Medulla oblongata (tissue), 1 donor: ENCODE results near the gene CBL.

Experiments used
- DNase-seq: peaks from one replicate; pipeline ENCODE4 v3.0.0-alpha.2; 2015; ENCODE audit errors: extremely low spot score

Gene CBL

GRCh38 chr11:119309953-119310681 lies 104.0 kb downstream of the CBL start:
- DNase-seq, result no peak

GRCh38 chr11:119310682-119311052 lies 104.5 kb downstream of the CBL start:
- no peak for DNase-seq

GRCh38 chr11:119314726-119315125 lies 108.6 kb downstream of the CBL start:
- no peak for DNase-seq

GRCh38 chr11:119315131-119316015 lies 109.2 kb downstream of the CBL start:
- DNase-seq, result peak; percentile 57

GRCh38 chr11:119316016-119316728 lies 110.0 kb downstream of the CBL start:
- DNase-seq, result peak; percentile 82

GRCh38 chr11:119316729-119317591 lies 110.8 kb downstream of the CBL start, which contains the start of gene MCAM:
MCAM (minus strand) TSS chr11:119317130; CDS start chr11:119317101, 29 bp downstream.
- DNase-seq, result peak; percentile 30

- no peak for DNase-seq
Observed at GRCh38 chr11:119317592-119318239, 111.6 kb downstream of the CBL start.

- DNase-seq, result peak; percentile 13
Observed at GRCh38 chr11:119318240-119319135, 112.3 kb downstream of the CBL start.

- no peak for DNase-seq
Observed at GRCh38 chr11:119319136-119319699, 113.1 kb downstream of the CBL start.

- no peak for DNase-seq
Observed at GRCh38 chr11:119319700-119320239, 113.6 kb downstream of the CBL start.

GRCh38 chr11:119320240-119320775 lies 114.2 kb downstream of the CBL start:
- peak; percentile 64 for DNase-seq

GRCh38 chr11:119320776-119321524 lies 114.8 kb downstream of the CBL start:
- DNase-seq, result peak; percentile 30

GRCh38 chr11:119322360-119322739 lies 116.2 kb downstream of the CBL start:
- DNase-seq, result no peak

GRCh38 chr11:119322921-119323531 lies 116.9 kb downstream of the CBL start:
- DNase-seq, result no peak

- peak; percentile 81 for DNase-seq
Observed at GRCh38 chr11:119323532-119324033, 117.4 kb downstream of the CBL start.

- DNase-seq, result no peak
Observed at GRCh38 chr11:119324189-119324588, 118.0 kb downstream of the CBL start.

GRCh38 chr11:119329320-119329719 lies 123.2 kb downstream of the CBL start:
- DNase-seq, result no peak
